SK-N-SH (cell line): Measurements from ENCODE around the gene DCTN4.

Experiments
- POLR2AphosphoS5 ChIP-seq: IDR thresholded peaks from 2 replicates; pipeline ENCODE4 v1.6.1; 2012; ENCODE audit warnings: low read depth, low read length
- RFX5 ChIP-seq: IDR thresholded peaks from 2 replicates; pipeline ENCODE4 v1.6.1; 2012; ENCODE audit warnings: mild to moderate bottlenecking, improper control_type of control experiment, low read length
- TF ChIP-seq, protein P1 (sequence below): fragments of 200-600 bp; sonication (generic); IDR thresholded peaks from 2 replicates; pipeline ENCODE4 v1.6.1; 2017; ENCODE audit warnings: antibody characterized with exemption, mild to moderate bottlenecking, moderate library complexity

DNA sequence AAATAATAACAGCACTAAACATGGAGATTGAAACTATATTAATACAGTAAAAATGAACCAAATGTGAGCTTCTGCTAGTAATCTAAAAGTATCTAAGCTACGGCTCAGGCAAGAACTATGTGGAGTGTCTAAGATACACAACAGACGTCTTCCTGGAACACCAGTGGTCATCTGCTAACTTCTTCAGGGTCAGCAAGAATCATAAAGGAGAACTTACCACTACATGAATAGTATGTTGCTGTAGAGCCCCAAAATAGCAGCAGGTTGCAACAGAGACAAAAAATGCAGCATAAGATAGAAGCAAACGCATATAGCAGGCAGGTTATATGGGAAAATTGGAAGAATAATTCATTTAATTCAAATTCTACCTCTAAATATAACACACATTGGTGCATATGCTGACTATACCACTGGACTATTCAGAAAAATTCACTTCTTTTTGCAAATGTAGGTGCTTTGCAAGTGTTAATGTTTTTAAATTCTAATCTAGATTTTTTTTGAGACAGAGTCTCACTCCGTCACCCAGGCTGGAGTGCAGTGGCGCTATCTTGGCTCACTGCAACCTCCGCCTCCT, 27.1 kb downstream of the DCTN4 start:
- TF ChIP-seq, protein P1, sequence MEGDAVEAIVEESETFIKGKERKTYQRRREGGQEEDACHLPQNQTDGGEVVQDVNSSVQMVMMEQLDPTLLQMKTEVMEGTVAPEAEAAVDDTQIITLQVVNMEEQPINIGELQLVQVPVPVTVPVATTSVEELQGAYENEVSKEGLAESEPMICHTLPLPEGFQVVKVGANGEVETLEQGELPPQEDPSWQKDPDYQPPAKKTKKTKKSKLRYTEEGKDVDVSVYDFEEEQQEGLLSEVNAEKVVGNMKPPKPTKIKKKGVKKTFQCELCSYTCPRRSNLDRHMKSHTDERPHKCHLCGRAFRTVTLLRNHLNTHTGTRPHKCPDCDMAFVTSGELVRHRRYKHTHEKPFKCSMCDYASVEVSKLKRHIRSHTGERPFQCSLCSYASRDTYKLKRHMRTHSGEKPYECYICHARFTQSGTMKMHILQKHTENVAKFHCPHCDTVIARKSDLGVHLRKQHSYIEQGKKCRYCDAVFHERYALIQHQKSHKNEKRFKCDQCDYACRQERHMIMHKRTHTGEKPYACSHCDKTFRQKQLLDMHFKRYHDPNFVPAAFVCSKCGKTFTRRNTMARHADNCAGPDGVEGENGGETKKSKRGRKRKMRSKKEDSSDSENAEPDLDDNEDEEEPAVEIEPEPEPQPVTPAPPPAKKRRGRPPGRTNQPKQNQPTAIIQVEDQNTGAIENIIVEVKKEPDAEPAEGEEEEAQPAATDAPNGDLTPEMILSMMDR: no peak
- TF ChIP-seq POLR2AphosphoS5 (no peak), RFX5 (no peak)
